ENCODE results near the gene SEMA6A.

The SEMA6A gene, protein sequence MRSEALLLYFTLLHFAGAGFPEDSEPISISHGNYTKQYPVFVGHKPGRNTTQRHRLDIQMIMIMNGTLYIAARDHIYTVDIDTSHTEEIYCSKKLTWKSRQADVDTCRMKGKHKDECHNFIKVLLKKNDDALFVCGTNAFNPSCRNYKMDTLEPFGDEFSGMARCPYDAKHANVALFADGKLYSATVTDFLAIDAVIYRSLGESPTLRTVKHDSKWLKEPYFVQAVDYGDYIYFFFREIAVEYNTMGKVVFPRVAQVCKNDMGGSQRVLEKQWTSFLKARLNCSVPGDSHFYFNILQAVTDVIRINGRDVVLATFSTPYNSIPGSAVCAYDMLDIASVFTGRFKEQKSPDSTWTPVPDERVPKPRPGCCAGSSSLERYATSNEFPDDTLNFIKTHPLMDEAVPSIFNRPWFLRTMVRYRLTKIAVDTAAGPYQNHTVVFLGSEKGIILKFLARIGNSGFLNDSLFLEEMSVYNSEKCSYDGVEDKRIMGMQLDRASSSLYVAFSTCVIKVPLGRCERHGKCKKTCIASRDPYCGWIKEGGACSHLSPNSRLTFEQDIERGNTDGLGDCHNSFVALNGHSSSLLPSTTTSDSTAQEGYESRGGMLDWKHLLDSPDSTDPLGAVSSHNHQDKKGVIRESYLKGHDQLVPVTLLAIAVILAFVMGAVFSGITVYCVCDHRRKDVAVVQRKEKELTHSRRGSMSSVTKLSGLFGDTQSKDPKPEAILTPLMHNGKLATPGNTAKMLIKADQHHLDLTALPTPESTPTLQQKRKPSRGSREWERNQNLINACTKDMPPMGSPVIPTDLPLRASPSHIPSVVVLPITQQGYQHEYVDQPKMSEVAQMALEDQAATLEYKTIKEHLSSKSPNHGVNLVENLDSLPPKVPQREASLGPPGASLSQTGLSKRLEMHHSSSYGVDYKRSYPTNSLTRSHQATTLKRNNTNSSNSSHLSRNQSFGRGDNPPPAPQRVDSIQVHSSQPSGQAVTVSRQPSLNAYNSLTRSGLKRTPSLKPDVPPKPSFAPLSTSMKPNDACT

GRCh38 chr5:116574367-116575325 lies at the start of gene SEMA6A:
Gene SEMA6A (minus strand): TSS chr5:116574823. CDS start chr5:116504944, 69,879 bp downstream.
- DNase-seq: peak; percentile 81

DNA sequence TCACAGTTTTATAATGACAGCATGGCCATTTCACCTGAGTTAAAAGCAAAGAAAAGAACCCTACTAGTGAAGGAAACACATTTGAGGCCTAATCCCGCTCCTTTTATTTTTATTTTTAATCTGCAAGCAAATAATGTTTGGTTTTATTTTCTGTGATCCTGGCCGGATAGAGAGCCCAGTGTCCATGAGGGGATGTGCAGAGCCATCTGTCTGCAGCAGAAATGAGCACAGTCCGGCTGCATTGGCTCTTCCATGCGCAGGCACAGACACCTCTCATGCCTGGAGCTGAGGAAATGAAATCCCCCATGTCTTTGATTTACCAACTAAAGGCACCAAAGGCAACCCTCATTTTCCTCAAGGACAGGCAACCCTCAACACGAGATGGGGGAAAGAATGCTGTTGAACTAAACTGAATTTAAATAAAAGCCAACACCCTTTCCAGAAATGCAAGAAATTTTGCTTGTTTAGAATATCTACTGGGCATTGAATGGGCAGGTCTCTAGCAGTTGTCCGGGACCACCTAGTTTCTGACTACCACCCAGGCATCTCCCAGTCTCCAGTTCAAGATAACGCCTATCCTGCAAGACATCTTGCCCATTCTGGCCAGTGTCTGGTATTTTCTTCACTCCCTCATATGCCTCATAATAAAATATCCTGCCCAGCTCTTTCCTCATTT lies 47.9 kb upstream of the SEMA6A start:
- no peak for DNase-seq

GRCh38 chr5:116621599-116621998 lies 47.0 kb upstream of the SEMA6A start:
- no peak for DNase-seq

- DNase-seq: no peak
Observed at GRCh38 chr5:116616876-116617275, 42.3 kb upstream of the SEMA6A start.

- no peak for DNase-seq
Observed at GRCh38 chr5:116614603-116614920, 39.9 kb upstream of the SEMA6A start.

DNA sequence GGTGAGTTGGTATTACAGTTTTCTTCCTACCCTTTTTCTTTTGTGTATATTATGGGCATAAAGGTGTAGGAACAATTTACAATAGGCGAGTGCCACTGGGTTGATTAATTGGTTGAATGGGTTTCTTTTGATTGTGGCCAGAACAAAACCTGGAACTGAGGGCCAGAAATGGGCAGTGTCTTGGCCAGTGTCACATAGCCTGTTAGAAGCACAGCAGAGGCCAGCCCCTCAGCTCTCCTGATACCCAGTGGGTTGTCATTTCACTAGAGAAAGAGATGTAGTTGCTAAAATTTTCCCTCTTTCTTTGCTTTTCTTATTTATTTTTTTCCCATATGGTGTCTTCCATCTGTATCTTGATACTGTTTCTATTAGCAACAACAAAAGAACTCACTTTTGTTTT lies 38.8 kb upstream of the SEMA6A start:
- DNase-seq: no peak

DNA sequence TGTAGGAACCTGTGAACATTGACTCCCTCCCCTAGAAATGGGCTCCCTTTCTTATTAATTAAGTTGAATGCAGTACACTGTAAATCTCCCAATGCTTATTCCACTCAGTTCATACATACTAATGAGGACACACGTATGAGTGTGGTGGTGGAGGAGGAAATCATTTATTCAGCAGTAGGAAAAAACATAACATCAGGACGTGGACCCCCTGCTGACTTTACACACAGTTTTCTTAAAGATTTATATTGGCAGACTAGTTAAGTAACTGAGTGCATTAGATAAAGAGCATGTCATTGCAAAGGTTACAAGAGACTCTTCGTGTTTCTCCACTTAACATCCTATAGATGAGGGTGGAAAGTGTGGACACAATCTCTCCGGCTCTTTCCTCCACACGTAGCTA lies 37.8 kb upstream of the SEMA6A start:
- no peak for DNase-seq

GRCh38 chr5:116605310-116606070 lies 30.9 kb upstream of the SEMA6A start:
- DNase-seq: no peak

DNA sequence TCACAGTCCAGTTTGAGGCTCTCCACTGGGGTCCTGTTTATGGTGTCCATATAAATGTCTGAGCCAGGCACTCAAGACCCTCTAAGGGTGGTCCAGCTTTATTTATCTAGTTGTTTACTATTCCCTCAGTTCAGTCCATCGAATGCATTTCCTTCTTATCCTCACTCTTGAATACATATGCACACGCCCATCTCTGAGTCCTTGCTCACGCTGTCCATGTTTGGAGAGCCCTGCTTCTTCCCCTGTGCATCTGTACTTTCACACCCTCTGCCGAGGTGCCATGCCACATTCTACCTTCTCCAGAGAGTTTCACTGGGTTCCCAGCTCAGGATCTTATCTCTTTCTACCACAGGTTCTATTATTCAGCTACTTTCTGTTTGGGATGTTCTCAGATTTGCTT lies 30.2 kb upstream of the SEMA6A start:
- no peak for DNase-seq

- DNase-seq: no peak
Observed at GRCh38 chr5:116600876-116601275, 26.3 kb upstream of the SEMA6A start.

DNA sequence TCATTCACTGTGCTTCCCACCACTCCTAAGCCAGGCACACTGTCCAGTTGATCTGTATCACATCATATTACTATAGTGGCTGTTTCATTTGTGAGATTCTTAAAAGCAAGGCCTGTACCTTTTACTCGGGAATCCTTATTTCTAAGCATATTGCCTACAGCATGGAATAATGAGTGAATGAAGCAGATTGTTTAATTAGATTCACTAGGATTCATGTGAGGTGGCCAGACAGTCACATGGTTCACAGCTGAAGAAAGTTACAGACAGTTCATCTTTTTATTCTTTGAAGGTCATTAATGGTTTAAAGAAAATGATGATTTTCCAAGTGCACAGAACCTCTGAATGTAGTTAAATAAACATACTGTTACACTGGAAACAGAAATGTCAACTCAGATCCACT lies 24.3 kb upstream of the SEMA6A start:
- no peak for DNase-seq

DNA sequence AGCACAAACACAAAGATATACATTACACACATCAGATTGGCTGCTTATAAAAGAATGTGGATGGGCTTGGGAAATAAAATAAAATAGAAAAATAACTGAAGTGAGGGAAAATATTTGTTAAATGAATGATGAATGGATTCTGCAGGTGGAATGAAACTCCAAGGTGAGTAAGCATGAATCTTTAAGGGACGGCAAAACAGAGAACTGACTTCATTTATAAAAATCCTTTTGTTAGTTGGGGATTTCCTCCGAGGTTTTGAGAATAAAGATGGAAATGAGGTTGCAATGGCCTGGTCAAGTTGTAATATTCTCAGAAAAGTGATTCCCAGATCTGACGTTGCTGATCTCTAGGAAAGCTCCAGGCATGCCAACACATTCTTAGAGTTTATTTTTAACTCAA lies 20.9 kb upstream of the SEMA6A start:
- DNase-seq: no peak

DNA sequence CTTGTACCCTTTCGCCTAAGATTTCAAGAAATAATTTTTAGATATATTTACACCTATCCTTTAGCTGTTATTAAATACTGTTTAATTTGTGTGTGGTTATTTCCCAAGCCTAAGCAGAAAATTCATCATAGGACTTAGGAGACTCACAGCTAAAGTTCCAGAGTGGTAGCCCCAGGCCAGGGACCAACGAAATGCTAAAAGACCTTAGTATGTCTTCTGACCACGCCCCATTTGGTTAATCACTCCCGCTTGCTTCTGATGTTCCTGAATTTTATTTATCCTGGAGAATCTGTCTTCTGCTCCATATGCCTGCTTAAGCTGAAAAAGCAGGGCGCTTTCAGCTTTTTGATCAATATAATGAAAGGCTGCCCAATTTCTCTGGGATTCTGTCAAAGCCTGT lies 18.7 kb upstream of the SEMA6A start:
- DNase-seq: no peak

DNA sequence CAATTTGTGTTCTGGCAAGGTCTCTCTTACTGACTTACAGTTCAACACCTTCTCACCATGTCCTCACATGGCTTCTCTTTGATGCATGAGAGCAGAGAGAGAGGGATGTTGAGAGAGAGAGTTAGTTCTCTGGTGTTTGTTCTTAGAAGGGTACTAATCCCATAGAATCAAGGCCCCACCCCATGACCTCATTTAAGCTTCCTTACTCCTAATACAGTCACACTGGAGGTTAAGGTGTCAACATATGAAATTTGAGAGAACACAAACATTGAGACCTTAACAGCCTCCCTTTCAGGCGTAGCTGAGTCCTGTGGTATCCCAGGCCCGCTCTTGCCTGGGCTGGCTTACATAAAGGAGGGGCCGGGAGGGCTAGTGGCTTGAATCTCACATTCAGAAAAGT lies 10.6 kb upstream of the SEMA6A start:
- DNase-seq: no peak

GRCh38 chr5:116583862-116584222 lies 9.2 kb upstream of the SEMA6A start:
- DNase-seq: no peak

DNA sequence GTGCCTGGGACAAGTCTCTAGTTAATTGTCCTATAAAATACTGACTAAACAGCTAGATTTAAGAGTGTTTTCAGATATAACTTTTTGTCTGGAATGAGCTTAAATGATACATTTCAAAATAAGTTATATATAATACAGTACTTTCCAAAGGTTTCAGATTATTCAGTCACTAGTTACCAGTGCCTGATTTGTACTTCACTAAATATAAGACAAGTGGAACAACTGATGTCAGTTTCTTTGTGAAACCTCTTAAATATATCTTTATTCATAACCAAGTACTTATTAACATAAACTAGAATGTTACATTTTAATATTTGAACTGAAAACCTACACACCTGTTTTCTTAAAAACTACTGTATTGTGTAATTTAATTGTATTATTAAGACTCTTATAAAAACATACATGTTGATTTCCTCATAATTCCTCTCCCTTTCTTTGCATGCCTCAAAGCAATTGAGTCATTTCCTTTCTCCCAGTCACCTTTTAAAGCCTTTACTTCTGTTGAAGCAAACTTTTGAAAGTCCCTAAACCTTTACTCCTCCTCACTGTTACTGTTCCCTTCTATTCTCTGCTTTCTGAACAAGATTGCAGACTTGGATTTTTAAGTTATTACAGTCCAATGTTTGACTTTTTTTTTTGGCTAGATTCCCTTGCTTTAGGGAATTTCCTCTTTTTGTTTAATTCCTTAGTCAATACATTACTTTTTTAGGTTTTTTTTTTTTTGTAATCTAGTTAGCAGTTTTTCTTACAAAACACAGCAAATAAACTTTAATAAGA lies 8.7 kb upstream of the SEMA6A start:
- no peak for DNase-seq

GRCh38 chr5:116581910-116582309 lies 7.3 kb upstream of the SEMA6A start:
- no peak for DNase-seq

DNA sequence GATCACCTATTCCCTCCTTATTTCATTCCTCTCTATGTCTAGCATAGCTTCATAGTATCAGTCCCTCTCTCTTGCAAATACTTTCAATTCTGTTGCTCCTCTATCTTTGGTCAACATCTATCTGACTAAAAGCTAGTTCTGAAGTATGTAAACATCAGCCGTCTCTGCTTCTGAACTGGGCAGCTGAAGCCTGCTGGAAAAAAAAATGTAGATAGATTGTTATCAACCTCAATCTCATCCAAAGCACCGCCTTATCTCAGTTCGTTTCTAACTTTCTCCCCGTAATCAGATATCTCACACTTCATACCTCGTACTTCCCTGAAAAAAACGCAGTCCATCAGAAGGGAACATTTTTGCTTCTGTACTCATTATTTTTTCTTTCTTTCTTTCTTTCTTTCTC lies 4.5 kb upstream of the SEMA6A start:
- no peak for DNase-seq

GRCh38 chr5:116578676-116579075 lies 4.1 kb upstream of the SEMA6A start:
- no peak for DNase-seq

- DNase-seq: no peak
Observed at GRCh38 chr5:116577064-116577788, 2.6 kb upstream of the SEMA6A start.
